Activated B cell treated with CpG ODN at 0.5 μM for 24 hours (primary cell): ENCODE data around the gene ARHGEF17. TPM values are rescaled to one million over a fixed set of nuclear protein-coding genes. Genes with fewer than 3 reads are reported as not detected.

Experiments used
- ATAC-seq: fragments of 200-7000 bp; cut with Tn5 transposase; one replicate; pipeline ENCODE4 v1.10.0; 2021; ENCODE audit warnings: low read depth, mild to moderate bottlenecking, moderate library complexity
- CTCF ChIA-PET: fragments of 350-600 bp; sonication (Branson Sonifier 250); formaldehyde crosslinking; loops from one replicate; lab custom pipeline; 2021; ENCODE audit warnings: antibody characterized with exemption; lab: Charles Lee
- POLR2A ChIA-PET: fragments of 350-600 bp; sonication (Branson Sonifier 250); formaldehyde crosslinking; loops from one replicate; lab custom pipeline; 2021; ENCODE audit warnings: antibody characterized with exemption; lab: Charles Lee
- DNase-seq: peaks from one replicate; pipeline ENCODE4 v3.0.0; 2022
- H3K27ac Mint-ChIP-seq: one replicate; pipeline ENCODE4 v1.8.0; 2020; ENCODE audit warnings: mixed read lengths
- H3K27me3 Mint-ChIP-seq: one replicate; pipeline ENCODE4 v1.8.0; 2021; ENCODE audit warnings: mixed read lengths
- H3K36me3 Mint-ChIP-seq: one replicate; pipeline ENCODE4 v1.8.0; 2021; ENCODE audit warnings: low read depth, mixed read lengths
- H3K4me1 Mint-ChIP-seq: one replicate; pipeline ENCODE4 v1.8.0; 2021; ENCODE audit warnings: mixed read lengths
- H3K4me3 Mint-ChIP-seq: one replicate; pipeline ENCODE4 v1.8.0; 2020; ENCODE audit warnings: mild to moderate bottlenecking, mixed read lengths
- H3K9me3 Mint-ChIP-seq: one replicate; pipeline ENCODE4 v1.8.0; 2020; ENCODE audit warnings: mixed read lengths
- CTCF ChIP-seq: fragments of 200-600 bp; IDR thresholded peaks from one replicate; pipeline ENCODE4 v1.8.0; 2022; ENCODE audit warnings: antibody characterized with exemption, mild to moderate bottlenecking
- intact Hi-C: fragments of 100-400 bp; cut with micrococcal nuclease; formaldehyde crosslinking; loops from one replicate; pipeline ENCODE4 v1.15.1; 2024
- total RNA-seq: library from RNA; stranded (reverse); gene quantifications from 2 replicates; pipeline ENCODE4 v1.2.3, GENCODE V29; 2022

Gene ARHGEF17
- total RNA-seq, 1 donor from 2014 or later = 0.02 TPM

- Mint-ChIP-seq H3K4me1 (no peaks in the 10 kb centered on the region), H3K36me3 (no peaks in the 10 kb centered on the region), H3K4me3 (no peak overlapping the region), H3K27ac (no peak overlapping the region), H3K9me3 (no peaks in the 10 kb centered on the region), H3K27me3 (peaks cover 2% of the 10 kb centered on the region)
- DNase-seq (no peak), ATAC-seq (peak; percentile 7)
- intact Hi-C loops = no loop called here
- CTCF ChIA-PET = interaction anchor here (0.7 to 1.3 kb wide), 2 partner anchors 21 to 176 kb away, joined by 3 to 4 read pairs; no protein-coding TSS in a partner anchor
- POLR2A ChIA-PET = no interaction called here
- TF ChIP-seq CTCF = no peak
Observed at GRCh38 chr11:73314117-73314961, 6.3 kb downstream of the ARHGEF17 start.

- peaks cover 2% of the 10 kb centered on the region for H3K27me3 Mint-ChIP-seq
- H3K9me3 Mint-ChIP-seq = no peaks in the 10 kb centered on the region
- H3K4me3 Mint-ChIP-seq = no peak overlapping the region
- DNase-seq (no peak), ATAC-seq (no peak)
- no peak overlapping the region for H3K27ac Mint-ChIP-seq
- POLR2A ChIA-PET = no interaction called here
- CTCF ChIA-PET = interaction anchor here (0.7 to 1.3 kb wide), 2 partner anchors 20 to 178 kb away, joined by 3 to 4 read pairs; no protein-coding TSS in a partner anchor
- no peaks in the 10 kb centered on the region for H3K36me3 Mint-ChIP-seq
- H3K4me1 Mint-ChIP-seq = no peaks in the 10 kb centered on the region
- intact Hi-C loops = no loop called here
- no peak for TF ChIP-seq CTCF
Observed at GRCh38 chr11:73315293-73316020, 7.4 kb downstream of the ARHGEF17 start.

DNA sequence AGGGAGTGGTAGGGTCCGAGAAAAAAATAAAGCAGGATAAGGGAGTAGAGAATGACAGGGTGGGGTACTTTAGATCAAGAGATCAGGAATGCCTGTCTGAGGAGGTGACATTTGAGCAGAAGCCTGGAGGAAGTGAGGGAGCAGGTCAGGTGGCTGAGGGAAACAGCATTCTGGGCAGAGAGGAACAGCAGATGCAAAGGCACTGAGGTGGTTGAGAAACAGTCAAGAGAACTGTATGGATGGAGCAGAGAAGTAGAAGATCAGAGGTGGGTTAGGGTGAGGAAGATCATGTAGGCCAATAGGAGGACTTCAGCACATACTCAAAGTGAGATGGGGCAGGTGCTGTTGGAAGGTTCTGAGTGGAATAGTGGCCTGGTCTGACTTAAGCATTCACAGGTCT, 8.3 kb downstream of the ARHGEF17 start:
- Mint-ChIP-seq H3K36me3 (no peaks in the 10 kb centered on the region), H3K4me3 (no peak overlapping the region), H3K9me3 (no peaks in the 10 kb centered on the region), H3K27me3 (peaks cover 2% of the 10 kb centered on the region), H3K27ac (no peak overlapping the region), H3K4me1 (peaks cover under 1% of the 10 kb centered on the region)
- no peak for TF ChIP-seq CTCF
- intact Hi-C loops = no loop called here
- ATAC-seq (no peak), DNase-seq (no peak)
- ChIA-PET POLR2A (no interaction called here), CTCF (no interaction called here)

- DNase-seq (no peak), ATAC-seq (no peak)
- H3K27ac Mint-ChIP-seq = no peak overlapping the region
- no peak for TF ChIP-seq CTCF
- H3K4me3 Mint-ChIP-seq = no peak overlapping the region
- peaks cover 10% of the 10 kb centered on the region for H3K4me1 Mint-ChIP-seq
- H3K36me3 Mint-ChIP-seq = no peaks in the 10 kb centered on the region
- ChIA-PET CTCF (no interaction called here), POLR2A (no interaction called here)
- peaks cover 2% of the 10 kb centered on the region for H3K27me3 Mint-ChIP-seq
- H3K9me3 Mint-ChIP-seq = no peaks in the 10 kb centered on the region
- intact Hi-C loops = no loop called here
Observed at GRCh38 chr11:73317373-73317772, 9.3 kb downstream of the ARHGEF17 start.

DNA sequence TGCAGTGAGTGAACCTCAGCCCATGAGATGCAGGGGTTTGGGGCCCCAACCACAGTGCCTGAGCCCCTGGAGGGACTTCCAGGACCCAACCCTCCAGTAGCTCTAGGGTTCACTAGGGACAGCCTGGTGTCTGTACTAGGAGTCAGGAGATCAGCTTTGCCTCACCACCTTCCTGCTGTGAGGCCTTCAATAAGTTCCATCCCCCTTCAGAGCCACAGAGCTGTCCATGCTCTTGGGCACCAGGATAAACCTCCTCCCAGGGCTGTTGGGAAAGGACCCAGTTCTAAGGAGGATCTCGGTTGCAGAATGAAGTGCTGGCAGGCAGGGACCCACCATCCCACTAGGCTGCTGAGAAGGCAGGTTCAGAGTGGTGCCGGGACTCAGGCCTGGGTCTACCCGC, 9.7 kb downstream of the ARHGEF17 start:
- H3K36me3 Mint-ChIP-seq = no peaks in the 10 kb centered on the region

More for the DNA sequence above, 9.7 kb downstream of the ARHGEF17 start:
- ATAC-seq = no peak
- H3K27ac Mint-ChIP-seq = no peak overlapping the region
- intact Hi-C loops = no loop called here
- no peaks in the 10 kb centered on the region for H3K9me3 Mint-ChIP-seq
- TF ChIP-seq CTCF = no peak
- ChIA-PET CTCF (no interaction called here), POLR2A (interaction anchor here (0.6 kb wide), 1 partner anchor 10 kb away, joined by 5 read pairs; no protein-coding TSS in a partner anchor)
- peaks cover 14% of the 10 kb centered on the region for H3K4me1 Mint-ChIP-seq
- no peak for DNase-seq
- no peak overlapping the region for H3K4me3 Mint-ChIP-seq
- H3K27me3 Mint-ChIP-seq = peaks cover 2% of the 10 kb centered on the region
